Measurements from ENCODE around the gene MYCT1. TPM values are rescaled to one million over a fixed set of nuclear protein-coding genes. Genes with fewer than 3 reads are reported as not detected.

MYCT1 gene
- total and polyA plus RNA-seq, 2 of the 8 experiments (the other 6 are each of a cell fraction or from before 2014, with no cell fraction given): 0.39 to 3.3 TPM

DNA sequence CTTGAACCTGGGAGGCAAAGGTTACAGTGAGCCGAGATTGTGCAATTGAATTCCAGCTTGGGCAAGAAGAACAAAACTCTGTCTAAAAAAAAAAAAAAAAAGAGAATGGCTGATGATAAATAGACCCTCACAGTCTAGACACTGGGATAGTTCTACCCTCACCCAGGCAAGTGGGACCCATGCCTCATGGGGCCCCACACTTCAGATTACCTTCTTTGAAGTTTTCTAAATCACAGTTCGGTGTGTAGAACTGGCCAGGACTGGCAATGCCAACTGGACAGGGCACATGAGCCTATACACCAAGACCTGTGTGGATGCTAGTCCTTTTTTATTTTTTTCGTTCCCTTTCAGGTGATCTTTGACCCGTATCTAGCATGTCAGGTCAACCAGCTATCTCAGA lies 28.6 kb downstream of the MYCT1 start:
- no peak overlapping the region for H4K91ac ChIP-seq (replicated peaks; ENCODE audit: insufficient read length, low read length)
- no peak overlapping the region for H3K4ac ChIP-seq (replicated peaks; ENCODE audit: insufficient read length, low read depth, low read length)
- no peak for FAIRE-seq
- no peaks in the 10 kb centered on the region for H3K23me2 ChIP-seq (ENCODE audit: low read depth, low read length)
- no peak overlapping the region for H2BK12ac ChIP-seq (ENCODE audit: low read depth, low read length)
- H2AK5ac ChIP-seq (ENCODE audit: low read depth, low read length): no peak overlapping the region
- no peak overlapping the region for H2BK120ac ChIP-seq (replicated peaks; ENCODE audit: low read depth, low read length)
- H4K8ac ChIP-seq (ENCODE audit: extremely low read depth, insufficient read depth, low read length): no peak overlapping the region
- no peaks in the 10 kb centered on the region for H3K4me1 ChIP-seq (replicated peaks in 1 of 4; ENCODE audit: control insufficient read depth in 3 of 4, insufficient read depth in 4 of 4, low read length in 3 of 4)
- H3K14ac ChIP-seq (ENCODE audit: insufficient read length): no peak overlapping the region
- ChIA-PET CTCF (ENCODE audit: partially characterized antibody) (interaction anchor here (0.6 to 4.0 kb wide), 5 partner anchors 63 to 434 kb away, joined by 3 to 34 read pairs (median 3); no protein-coding TSS in a partner anchor), POLR2A (ENCODE audit: partially characterized antibody) (no interaction called here)
- no peak overlapping the region for H3K56ac ChIP-seq (replicated peaks; ENCODE audit: insufficient read length, low read depth, low read length)
- no peak overlapping the region for H2BK20ac ChIP-seq (ENCODE audit: low read length)
- no peak overlapping the region for H2AFZ ChIP-seq (ENCODE audit: low read length)
- no peak overlapping the region for H2BK5ac ChIP-seq (ENCODE audit: low read depth, low read length)
- DNase-seq (ENCODE audit: low read depth in 1 of 2, low spot score in 2 of 2): no peak
- H3K27me3 ChIP-seq (replicated peaks in 1 of 4; ENCODE audit: control insufficient read depth in 3 of 4, extremely low read depth in 1 of 4, insufficient read depth in 3 of 4, low read length in 3 of 4): no peaks in the 10 kb centered on the region
- H4K20me1 ChIP-seq (replicated peaks in 1 of 2; ENCODE audit: control insufficient read depth in 1 of 2, insufficient read depth in 2 of 2, low read length in 2 of 2): no peaks in the 10 kb centered on the region
- no peaks in the 10 kb centered on the region for H3K36me3 ChIP-seq (ENCODE audit: control insufficient read depth in 2 of 4, insufficient read depth in 4 of 4, low read length in 3 of 4)
- H3K23ac ChIP-seq (ENCODE audit: insufficient read length): no peak overlapping the region
- no peaks in the 10 kb centered on the region for H3K79me2 ChIP-seq (ENCODE audit: control insufficient read depth in 1 of 2, insufficient read depth in 2 of 2, low read length in 2 of 2)
- no peak overlapping the region for H3K4me2 ChIP-seq (ENCODE audit: insufficient read depth in 1 of 2, low read depth in 2 of 2, low read length in 2 of 2)
- no peak overlapping the region for H3K9ac ChIP-seq (replicated peaks in 1 of 4; ENCODE audit: extremely low read depth in 1 of 4, low read depth in 3 of 4, low read length in 3 of 4)
- H3K4me3 ChIP-seq (ENCODE audit: extremely low read depth in 1 of 4, insufficient read depth in 2 of 4, low read depth in 3 of 4, low read length in 4 of 4): no peak overlapping the region
- H3K79me1 ChIP-seq (ENCODE audit: low read depth, low read length): no peaks in the 10 kb centered on the region
- no peak overlapping the region for H3K27ac ChIP-seq (ENCODE audit: low read depth, low read length)
- no peaks in the 10 kb centered on the region for H3K9me3 ChIP-seq (ENCODE audit: insufficient read depth in 2 of 2, low read depth in 1 of 2, low read length in 1 of 2)
- no peak overlapping the region for H2BK15ac ChIP-seq (ENCODE audit: low read length)
- no peak overlapping the region for H4K5ac ChIP-seq (ENCODE audit: insufficient read length, low read depth, low read length)
- H3K18ac ChIP-seq (ENCODE audit: extremely low read depth, low read length): no peak overlapping the region
- WGBS, 2 experiments (ENCODE audit: extremely low coverage in 1 of 2, insufficient coverage in 1 of 2, insufficient read length in 1 of 2, insufficient replicate concordance in 2 of 2, low coverage in 1 of 2, low lambda C conversion rate in 2 of 2, missing lambda C conversion rate in 1 of 2): 50% methylated on average over 3 of the region's 4 CpGs; no CpG with 5 or more reads in 1 of the 2 experiments
- no peak for TF ChIP-seq SIX5 (IDR thresholded peaks at IDR 0.05; ENCODE audit: low read depth, low read length)
- TF ChIP-seq RAD21 (IDR thresholded peaks at IDR 0.05 in 1 of 2, conservative IDR thresholded peaks at IDR 0.05 in 1 of 2; ENCODE audit: low read depth in 2 of 2, low read length in 2 of 2): no peak
- TF ChIP-seq CHD2 (IDR thresholded peaks at IDR 0.05; ENCODE audit: low read length): no peak
- TF ChIP-seq TAF7 (optimal IDR thresholded peaks at IDR 0.05; ENCODE audit: borderline replicate concordance, low read depth, low read length): no peak
- TF ChIP-seq ASH2L (IDR thresholded peaks at IDR 0.05; ENCODE audit: low read length): no peak
